Calu3 (cell line): ENCODE measurements around the gene HIVEP3. TPM values are rescaled to one million over a fixed set of nuclear protein-coding genes. Genes with fewer than 3 reads are reported as not detected.

Source experiments
- BruUV-seq: library from RNA; stranded (reverse); fragments of 400-500 nt; replicated peaks from 2 replicates; lab custom pipeline; 2021; lab: Mats Ljungman, UMichigan
- CTCF ChIA-PET: fragments of 300-600 bp; sonication (Branson Sonifier 250); formaldehyde crosslinking; loops from one replicate; lab custom pipeline; 2022; ENCODE audit warnings: antibody characterized with exemption; lab: Charles Lee
- DNase-seq: peaks from one replicate; pipeline ENCODE4 v3.0.0; 2022
- H3K27ac Mint-ChIP-seq: one replicate; pipeline ENCODE4 v1.8.0; 2022; ENCODE audit warnings: mixed read lengths; ENCODE audit not compliant: unreplicated experiment
- H3K27me3 Mint-ChIP-seq: one replicate; pipeline ENCODE4 v1.8.0; 2022; ENCODE audit warnings: mixed read lengths; ENCODE audit not compliant: unreplicated experiment
- H3K36me3 Mint-ChIP-seq: one replicate; pipeline ENCODE4 v1.8.0; 2022; ENCODE audit warnings: mild to moderate bottlenecking, moderate library complexity, mixed read lengths; ENCODE audit not compliant: insufficient read depth, unreplicated experiment
- H3K4me1 Mint-ChIP-seq: one replicate; pipeline ENCODE4 v1.8.0; 2022; ENCODE audit warnings: mild to moderate bottlenecking, low read depth, mixed read lengths; ENCODE audit not compliant: unreplicated experiment
- H3K4me3 Mint-ChIP-seq: one replicate; pipeline ENCODE4 v1.8.0; 2022; ENCODE audit warnings: mild to moderate bottlenecking, low read depth, moderate library complexity, mixed read lengths; ENCODE audit not compliant: unreplicated experiment
- H3K9me3 Mint-ChIP-seq: one replicate; pipeline ENCODE4 v1.8.0; 2022; ENCODE audit warnings: low read depth, mixed read lengths; ENCODE audit not compliant: unreplicated experiment
- intact Hi-C: fragments of 100-400 bp; cut with micrococcal nuclease; formaldehyde crosslinking; loops from one replicate; pipeline ENCODE4 v1.10.0; 2022; ENCODE audit not compliant: unreplicated experiment
- total RNA-seq: library from RNA; stranded (reverse); gene quantifications from 2 replicates; pipeline ENCODE4 v1.2.3, GENCODE V29; 2022
- TF ChIP-seq, protein P1 (sequence below): fragments of 200-600 bp; IDR thresholded peaks from one replicate; pipeline ENCODE4 v1.8.0; 2022; ENCODE audit warnings: antibody characterized with exemption; ENCODE audit not compliant: unreplicated experiment

Gene HIVEP3
- total RNA-seq, 1 experiment from 2014 or later = 9.0 TPM

DNA sequence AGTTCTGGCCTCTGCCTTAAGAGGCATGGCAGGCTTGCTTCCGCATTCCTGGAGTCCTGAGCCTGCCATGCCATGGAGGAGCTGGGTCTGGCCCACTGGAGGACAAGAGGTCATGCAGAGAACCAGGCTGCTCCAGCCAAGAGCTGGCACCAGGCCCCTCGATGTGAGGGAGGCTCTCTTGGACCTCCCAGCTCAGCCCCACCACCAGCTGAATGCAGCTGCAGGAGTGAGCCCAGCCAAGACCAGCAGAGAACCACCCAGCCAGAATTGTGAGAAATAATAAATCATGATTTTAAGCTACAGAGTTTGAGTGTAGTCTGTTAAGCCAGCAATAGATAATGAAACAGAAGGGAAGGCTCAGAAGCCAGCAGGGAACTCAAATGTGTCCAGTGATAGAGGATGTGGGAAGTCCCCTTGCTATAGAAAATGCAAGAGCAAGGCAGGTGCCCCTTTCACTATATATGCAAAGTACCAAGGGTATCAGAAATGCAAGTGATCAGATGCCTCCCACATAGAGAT, 118.4 kb downstream of the HIVEP3 start:
- no peak overlapping the region for H3K27ac Mint-ChIP-seq
- H3K4me1 Mint-ChIP-seq = no peaks in the 10 kb centered on the region
- H3K27me3 Mint-ChIP-seq = no peaks in the 10 kb centered on the region
- CTCF ChIA-PET = no interaction called here
- TF ChIP-seq, protein P1, sequence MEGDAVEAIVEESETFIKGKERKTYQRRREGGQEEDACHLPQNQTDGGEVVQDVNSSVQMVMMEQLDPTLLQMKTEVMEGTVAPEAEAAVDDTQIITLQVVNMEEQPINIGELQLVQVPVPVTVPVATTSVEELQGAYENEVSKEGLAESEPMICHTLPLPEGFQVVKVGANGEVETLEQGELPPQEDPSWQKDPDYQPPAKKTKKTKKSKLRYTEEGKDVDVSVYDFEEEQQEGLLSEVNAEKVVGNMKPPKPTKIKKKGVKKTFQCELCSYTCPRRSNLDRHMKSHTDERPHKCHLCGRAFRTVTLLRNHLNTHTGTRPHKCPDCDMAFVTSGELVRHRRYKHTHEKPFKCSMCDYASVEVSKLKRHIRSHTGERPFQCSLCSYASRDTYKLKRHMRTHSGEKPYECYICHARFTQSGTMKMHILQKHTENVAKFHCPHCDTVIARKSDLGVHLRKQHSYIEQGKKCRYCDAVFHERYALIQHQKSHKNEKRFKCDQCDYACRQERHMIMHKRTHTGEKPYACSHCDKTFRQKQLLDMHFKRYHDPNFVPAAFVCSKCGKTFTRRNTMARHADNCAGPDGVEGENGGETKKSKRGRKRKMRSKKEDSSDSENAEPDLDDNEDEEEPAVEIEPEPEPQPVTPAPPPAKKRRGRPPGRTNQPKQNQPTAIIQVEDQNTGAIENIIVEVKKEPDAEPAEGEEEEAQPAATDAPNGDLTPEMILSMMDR = no peak
- no peaks in the 10 kb centered on the region for H3K9me3 Mint-ChIP-seq
- no peak for DNase-seq
- no TSS peak for BruUV-seq
- no peaks in the 10 kb centered on the region for H3K36me3 Mint-ChIP-seq
- no peak overlapping the region for H3K4me3 Mint-ChIP-seq
- intact Hi-C loops = no loop called here

DNA sequence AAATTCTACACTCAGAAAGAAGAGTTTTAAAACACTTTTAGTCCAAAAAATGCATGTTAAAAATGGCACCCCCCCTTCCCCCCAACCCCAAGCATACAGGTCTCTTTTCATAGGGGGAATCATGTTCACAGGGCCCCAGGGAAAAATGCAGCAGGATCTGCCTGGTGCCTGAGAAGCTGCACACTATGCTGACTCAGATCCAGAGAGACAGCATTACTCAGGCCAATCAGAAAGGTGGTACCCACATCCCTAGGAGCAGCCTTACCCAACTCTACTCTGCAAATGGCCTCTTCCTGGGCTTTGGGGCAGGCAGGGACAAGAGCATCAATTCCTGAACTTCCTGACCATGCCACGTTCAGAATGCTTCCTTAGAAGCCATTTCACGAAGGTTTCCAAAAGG, 119.0 kb downstream of the HIVEP3 start:
- H3K4me1 Mint-ChIP-seq = no peaks in the 10 kb centered on the region
- H3K9me3 Mint-ChIP-seq = no peaks in the 10 kb centered on the region
- intact Hi-C loops = no loop called here
- no peaks in the 10 kb centered on the region for H3K27me3 Mint-ChIP-seq
- H3K27ac Mint-ChIP-seq = no peak overlapping the region
- CTCF ChIA-PET = no interaction called here
- no TSS peak for BruUV-seq
- no peaks in the 10 kb centered on the region for H3K36me3 Mint-ChIP-seq
- DNase-seq = no peak
- H3K4me3 Mint-ChIP-seq = no peak overlapping the region
- TF ChIP-seq, protein P1 = no peak

DNA sequence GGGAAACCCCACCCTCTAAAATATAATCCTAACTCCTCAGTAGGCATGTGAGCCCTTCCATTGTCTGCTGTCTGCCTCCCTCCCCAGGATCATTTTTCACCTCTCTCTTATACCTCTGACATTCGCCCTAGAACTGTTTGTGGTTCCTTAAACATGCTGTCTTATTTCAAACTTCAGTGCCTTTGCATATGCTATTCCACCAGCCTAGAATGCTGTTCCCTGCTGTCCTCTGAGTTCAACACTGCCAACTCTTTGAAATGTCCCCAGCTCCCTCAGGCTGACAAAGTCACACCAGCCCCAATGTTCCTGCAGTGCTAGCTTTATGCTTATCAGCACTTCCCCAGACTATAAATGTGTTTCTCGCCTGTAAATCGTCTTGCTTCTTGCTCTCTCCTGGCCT, 119.5 kb downstream of the HIVEP3 start:
- H3K36me3 Mint-ChIP-seq = no peaks in the 10 kb centered on the region
- H3K27ac Mint-ChIP-seq = no peak overlapping the region
- CTCF ChIA-PET = no interaction called here
- H3K4me1 Mint-ChIP-seq = no peaks in the 10 kb centered on the region
- BruUV-seq = no TSS peak
- no peaks in the 10 kb centered on the region for H3K9me3 Mint-ChIP-seq
- no peak for DNase-seq
- intact Hi-C loops = no loop called here
- H3K4me3 Mint-ChIP-seq = no peak overlapping the region
- H3K27me3 Mint-ChIP-seq = no peaks in the 10 kb centered on the region
- TF ChIP-seq, protein P1 = no peak

DNA sequence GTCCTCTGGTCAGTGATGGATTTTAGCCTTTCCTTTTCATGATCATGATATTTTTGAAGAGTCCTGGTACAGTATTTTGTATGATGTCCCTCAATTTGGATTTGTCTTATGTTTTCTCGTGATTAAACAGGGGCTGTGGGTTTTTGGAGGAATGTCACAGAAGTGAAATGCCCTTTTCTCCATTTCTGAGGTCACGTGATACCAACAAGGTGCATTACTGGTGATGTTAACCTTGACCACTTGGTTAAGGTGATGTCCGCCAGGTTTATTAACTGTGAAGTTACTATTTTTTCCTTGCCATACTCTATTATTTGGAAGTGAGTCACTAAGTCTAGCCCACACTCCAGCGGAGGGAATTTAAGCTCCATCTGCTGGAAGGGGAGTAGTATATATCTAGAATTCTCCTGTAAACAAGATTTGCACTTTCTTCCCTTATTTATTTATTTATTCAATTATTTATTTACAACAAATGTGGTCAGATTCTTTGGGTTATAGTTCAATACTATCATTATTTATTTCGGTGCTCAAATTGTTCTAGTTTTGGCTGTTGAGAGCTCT, 123.4 kb downstream of the HIVEP3 start:
- BruUV-seq = no TSS peak
- H3K36me3 Mint-ChIP-seq = no peaks in the 10 kb centered on the region
- intact Hi-C loops = loop anchor here (2.0 kb wide), 1 partner anchor 220 kb away; no protein-coding TSS in a partner anchor

More for the DNA sequence above, 123.4 kb downstream of the HIVEP3 start:
- no peak overlapping the region for H3K4me3 Mint-ChIP-seq
- TF ChIP-seq, protein P1 = peak; percentile 42
- no peaks in the 10 kb centered on the region for H3K27me3 Mint-ChIP-seq
- no peaks in the 10 kb centered on the region for H3K9me3 Mint-ChIP-seq
- DNase-seq = peak; percentile 16
- H3K27ac Mint-ChIP-seq = no peak overlapping the region
- CTCF ChIA-PET = interaction anchor here (1.0 kb wide), 1 partner anchor 221 kb away, joined by 3 read pairs; no protein-coding TSS in a partner anchor
- no peaks in the 10 kb centered on the region for H3K4me1 Mint-ChIP-seq
